Measurements from ENCODE around the gene SEPSECS. TPM values are rescaled to one million over a fixed set of nuclear protein-coding genes. Genes with fewer than 3 reads are reported as not detected.
A peak's percentile ranks its signal among the peaks of the same experiment; 100 is the strongest.

Gene SEPSECS
- total RNA-seq, 1 experiment from 2014 or later, result 4.2 TPM

DNA sequence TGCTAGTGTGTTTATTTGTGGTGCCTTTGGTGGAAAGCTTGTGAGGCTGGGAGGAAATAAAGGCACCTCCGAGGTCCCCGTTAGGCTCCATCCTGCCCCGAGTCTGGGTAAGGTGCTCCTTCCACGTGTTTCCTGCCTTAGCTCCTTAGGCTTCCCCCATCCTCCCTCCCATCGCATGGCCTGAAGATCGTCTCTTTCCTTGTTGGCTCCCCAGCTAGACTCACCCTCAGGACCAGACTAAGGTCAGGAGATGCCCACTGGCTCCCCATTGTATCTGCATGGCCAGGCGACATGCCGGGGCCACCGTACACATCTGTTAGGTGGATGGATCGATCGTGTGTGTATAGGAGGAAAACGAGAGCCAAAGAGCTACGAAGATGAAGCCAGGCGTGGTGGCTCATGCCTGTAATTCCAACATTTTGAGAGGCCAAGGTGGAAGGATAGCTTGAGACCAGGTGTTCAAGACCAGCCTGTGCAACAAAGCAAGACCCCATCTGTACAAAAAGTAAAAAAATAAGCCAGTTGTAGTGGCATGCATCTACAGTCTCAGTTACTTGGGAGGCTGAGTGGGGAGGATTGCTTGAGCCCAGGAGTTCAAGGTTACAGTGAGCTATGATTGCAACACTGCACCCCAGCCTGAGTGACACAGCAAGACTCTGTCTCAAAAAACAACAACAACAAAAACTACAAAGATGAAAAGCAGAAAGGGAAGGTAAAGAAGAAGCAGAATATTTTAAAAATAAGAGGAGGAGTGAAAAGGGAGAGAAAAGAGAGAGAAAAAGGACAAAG lies 53.7 kb downstream of the SEPSECS start:
- Histone ChIP-seq H2BK20ac (ENCODE audit: low read depth, low read length, poor library complexity, severe bottlenecking) (no peak overlapping the region), H3K4ac (ENCODE audit: low read depth, low read length) (no peak overlapping the region), H3K14ac (ENCODE audit: insufficient read depth, low read length) (no peak overlapping the region), H3K23ac (ENCODE audit: insufficient read length, low read depth, low read length) (no peak overlapping the region), H2BK5ac (ENCODE audit: insufficient read length, low read length) (no peak overlapping the region), H2BK12ac (ENCODE audit: insufficient read length, low read depth, low read length) (no peak overlapping the region), H3K27ac (ENCODE audit: insufficient read length, low read depth, low read length) (no peak overlapping the region), H3K79me1 (ENCODE audit: insufficient read depth, low read depth, low read length, poor library complexity, severe bottlenecking) (no peaks in the 10 kb centered on the region), H3K56ac (ENCODE audit: insufficient read length, low read depth, low read length) (no peak overlapping the region), H2BK15ac (ENCODE audit: low read depth, low read length) (no peak overlapping the region), H2AK5ac (ENCODE audit: insufficient read length, low read length) (no peak overlapping the region), H3K9ac (ENCODE audit: extremely low read depth, insufficient read length, low read length) (no peak overlapping the region), H3K4me1 (ENCODE audit: insufficient read depth, low read length) (no peaks in the 10 kb centered on the region), H3K4me2 (ENCODE audit: insufficient read depth, insufficient read length, low read length) (no peak overlapping the region), H4K5ac (ENCODE audit: insufficient read length, low read depth, low read length) (no peak overlapping the region), H2BK120ac (ENCODE audit: low read depth, low read length, poor library complexity, severe bottlenecking) (no peak overlapping the region), H4K8ac (replicated peaks; ENCODE audit: insufficient read length, low read depth, low read length) (no peak overlapping the region), H3K18ac (ENCODE audit: insufficient read length, low read depth, low read length) (no peak overlapping the region), H3K9me3 (ENCODE audit: control insufficient read depth, low read depth, low read length) (peaks cover 6% of the 10 kb centered on the region), H3K27me3 (ENCODE audit: insufficient read depth, low read length) (no peaks in the 10 kb centered on the region), H2AFZ (ENCODE audit: low read length) (no peak overlapping the region), H4K91ac (ENCODE audit: insufficient read length, low read depth, low read length) (no peak overlapping the region), H3K23me2 (ENCODE audit: insufficient read length, low read depth, low read length, poor library complexity, severe bottlenecking) (no peaks in the 10 kb centered on the region), H3T11ph (ENCODE audit: low read length) (no peak overlapping the region), H3K79me2 (ENCODE audit: insufficient read depth, low read length) (no peaks in the 10 kb centered on the region), H4K20me1 (ENCODE audit: control insufficient read depth, insufficient read depth, insufficient read length) (no peaks in the 10 kb centered on the region)
- WGBS (ENCODE audit: extremely low coverage, insufficient read length, low lambda C conversion rate), result no CpG with 5 or more reads among the region's 14 CpGs
- H3K4me3 Mint-ChIP-seq, result no peak overlapping the region
- TF ChIP-seq, protein P1, sequence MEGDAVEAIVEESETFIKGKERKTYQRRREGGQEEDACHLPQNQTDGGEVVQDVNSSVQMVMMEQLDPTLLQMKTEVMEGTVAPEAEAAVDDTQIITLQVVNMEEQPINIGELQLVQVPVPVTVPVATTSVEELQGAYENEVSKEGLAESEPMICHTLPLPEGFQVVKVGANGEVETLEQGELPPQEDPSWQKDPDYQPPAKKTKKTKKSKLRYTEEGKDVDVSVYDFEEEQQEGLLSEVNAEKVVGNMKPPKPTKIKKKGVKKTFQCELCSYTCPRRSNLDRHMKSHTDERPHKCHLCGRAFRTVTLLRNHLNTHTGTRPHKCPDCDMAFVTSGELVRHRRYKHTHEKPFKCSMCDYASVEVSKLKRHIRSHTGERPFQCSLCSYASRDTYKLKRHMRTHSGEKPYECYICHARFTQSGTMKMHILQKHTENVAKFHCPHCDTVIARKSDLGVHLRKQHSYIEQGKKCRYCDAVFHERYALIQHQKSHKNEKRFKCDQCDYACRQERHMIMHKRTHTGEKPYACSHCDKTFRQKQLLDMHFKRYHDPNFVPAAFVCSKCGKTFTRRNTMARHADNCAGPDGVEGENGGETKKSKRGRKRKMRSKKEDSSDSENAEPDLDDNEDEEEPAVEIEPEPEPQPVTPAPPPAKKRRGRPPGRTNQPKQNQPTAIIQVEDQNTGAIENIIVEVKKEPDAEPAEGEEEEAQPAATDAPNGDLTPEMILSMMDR (conservative IDR thresholded peaks at IDR 0.05), result no peak
- DNase-seq, result peak; percentile 9
- no peaks in the 10 kb centered on the region; the same call in 1 of the 2 replicates for H3K27me3 Mint-ChIP-seq (ENCODE audit: low read depth)
- peak overlapping the region in 1 of 3 experiments; percentile 11; a peak in 2 of 7 replicates for H3K27ac Mint-ChIP-seq
- H3K36me3 Mint-ChIP-seq (ENCODE audit: insufficient read depth in 1 of 3, low read depth in 3 of 3), result no peaks in the 10 kb centered on the region
- H3K4me1 Mint-ChIP-seq, result no peaks in the 10 kb centered on the region
- peaks cover 3 to 4% of the 10 kb centered on the region in 2 experiments; a peak in 3 of 5 replicates for H3K9me3 Mint-ChIP-seq
